Nephron (organoid): ENCODE results near the gene ZNF275.
A peak's percentile ranks its signal among the peaks of the same experiment; 100 is the strongest.

Experiments used
- H3K27ac Mint-ChIP-seq, 3 experiments: 2 replicates each; pipeline ENCODE4 v1.8.0; 2020; ENCODE audit warnings: mixed read lengths in 3 of 3, mild to moderate bottlenecking in 2 of 3, moderate library complexity in 1 of 3
- H3K27me3 Mint-ChIP-seq: 2 replicates; pipeline ENCODE4 v1.8.0; 2021; ENCODE audit warnings: low read depth, mild to moderate bottlenecking, moderate library complexity, mixed read lengths
- H3K36me3 Mint-ChIP-seq: 2 replicates; pipeline ENCODE4 v1.8.0; 2020; ENCODE audit warnings: low read depth, mixed read lengths
- H3K4me1 Mint-ChIP-seq: 2 replicates; pipeline ENCODE4 v1.8.0; 2020; ENCODE audit warnings: mixed read lengths
- H3K4me3 Mint-ChIP-seq, 3 experiments: 2 replicates each; pipeline ENCODE4 v1.8.0; 2020; ENCODE audit warnings: mild to moderate bottlenecking in 3 of 3, mixed read lengths in 3 of 3, moderate library complexity in 2 of 3
- H3K9me3 Mint-ChIP-seq: 2 replicates; pipeline ENCODE4 v1.8.0; 2020; ENCODE audit warnings: mixed read lengths
- CTCF ChIP-seq, 3 experiments: fragments of 200-600 bp; sonication (generic); IDR thresholded peaks; one replicate each; pipeline ENCODE4 v1.5.0; 2021; ENCODE audit warnings: antibody characterized with exemption in 3 of 3; ENCODE audit not compliant: unreplicated experiment in 3 of 3

The ZNF275 gene

GRCh38 chrX:153397256-153397960 is 63.5 kb downstream of the ZNF275 start:
- no peaks in the 10 kb centered on the region for H3K36me3 Mint-ChIP-seq
- H3K27me3 Mint-ChIP-seq, result peaks cover 14% of the 10 kb centered on the region
- H3K27ac Mint-ChIP-seq, result no peak overlapping the region
- H3K4me1 Mint-ChIP-seq, result peaks cover 4% of the 10 kb centered on the region
- H3K9me3 Mint-ChIP-seq, result peaks cover 26% of the 10 kb centered on the region
- H3K4me3 Mint-ChIP-seq, result no peak overlapping the region
- TF ChIP-seq CTCF (IDR thresholded peaks at IDR 0.05; ENCODE audit: unreplicated experiment in 3 of 3), result no peak

GRCh38 chrX:153398275-153398960 is 64.5 kb downstream of the ZNF275 start:
- Mint-ChIP-seq H3K27me3 (peaks cover 14% of the 10 kb centered on the region), H3K4me3 (no peak overlapping the region), H3K9me3 (peaks cover 30% of the 10 kb centered on the region), H3K4me1 (peaks cover 4% of the 10 kb centered on the region), H3K36me3 (no peaks in the 10 kb centered on the region), H3K27ac (no peak overlapping the region)
- TF ChIP-seq CTCF (IDR thresholded peaks at IDR 0.05; ENCODE audit: unreplicated experiment in 3 of 3), result no peak

GRCh38 chrX:153400146-153401132 is 66.5 kb downstream of the ZNF275 start:
- Mint-ChIP-seq H3K4me1 (no peaks in the 10 kb centered on the region), H3K27me3 (peaks cover 7% of the 10 kb centered on the region), H3K36me3 (no peaks in the 10 kb centered on the region), H3K9me3 (peaks cover 28% of the 10 kb centered on the region), H3K27ac (no peak overlapping the region), H3K4me3 (no peak overlapping the region)
- TF ChIP-seq CTCF (IDR thresholded peaks at IDR 0.05; ENCODE audit: unreplicated experiment in 3 of 3), result peak in 2 of 3 experiments; percentile 39 to 53

GRCh38 chrX:153401133-153401764 is 67.3 kb downstream of the ZNF275 start, which contains the start of gene PNMA6E:
Gene PNMA6E (minus strand): TSS chrX:153401350. CDS start chrX:153398849, 2,501 bp downstream.
- H3K4me3 Mint-ChIP-seq, result no peak within 1 kb of the TSS
- no peak within 1 kb of the TSS for H3K27ac Mint-ChIP-seq
- H3K9me3 Mint-ChIP-seq, result peaks cover 28% of the 10 kb centered on the region
- peaks cover 5% of the 10 kb centered on the region for H3K27me3 Mint-ChIP-seq
- TF ChIP-seq CTCF (IDR thresholded peaks at IDR 0.05; ENCODE audit: unreplicated experiment in 3 of 3), result no peak
- no peaks in the 10 kb centered on the region for H3K4me1 Mint-ChIP-seq
- no peaks in the 10 kb centered on the region for H3K36me3 Mint-ChIP-seq
